Vagina (tissue), 2 donors: ENCODE results near the gene FOXN3. TPM values are rescaled to one million over a fixed set of nuclear protein-coding genes. Genes with fewer than 3 reads are reported as not detected.
"Not testable (repeated sequence)": the region's sequence is repeated elsewhere in the genome, so short reads cannot be mapped to it uniquely, and the experiment has no call there.

ENCODE experiments used
- DNase-seq, 2 donors: peaks; one replicate each; pipeline ENCODE4 v3.0.0-alpha.2; 2017; ENCODE audit errors: extremely low spot score in 2 of 2
- H3K27ac ChIP-seq: fragments of 200-600 bp; sonication (generic); one replicate; pipeline ENCODE4 v1.5.1; 2019
- H3K27me3 ChIP-seq: fragments of 200-600 bp; sonication (generic); one replicate; pipeline ENCODE4 v1.5.1; 2019
- H3K36me3 ChIP-seq, 2 donors: fragments of 200-600 bp; sonication (generic); one replicate each; pipeline ENCODE4 v1.5.1; 2017 to 2019
- H3K4me1 ChIP-seq: fragments of 200-600 bp; sonication (generic); one replicate; pipeline ENCODE4 v1.5.1; 2019
- H3K4me3 ChIP-seq, 2 donors: fragments of 200-600 bp; sonication (generic); 1 replicate in 1 of 2; 2 replicates in 1 of 2; pipeline ENCODE4 v1.5.1; 2016 to 2019
- H3K9me3 ChIP-seq: fragments of 200-600 bp; sonication (generic); one replicate; pipeline ENCODE4 v1.5.1; 2019
- POLR2A ChIP-seq, 2 donors: fragments of 450-650 bp; IDR thresholded peaks; one replicate each; pipeline ENCODE4 v1.6.1; 2017; ENCODE audit warnings: antibody characterized with exemption in 2 of 2, mild to moderate bottlenecking in 2 of 2, moderate library complexity in 2 of 2
- POLR2AphosphoS5 ChIP-seq, 2 donors: sonication (generic); formaldehyde crosslinking; IDR thresholded peaks; one replicate each; pipeline ENCODE4 v1.9.0; 2017; ENCODE audit warnings: antibody characterized with exemption in 2 of 2, mild to moderate bottlenecking in 2 of 2, low read depth in 1 of 2; ENCODE audit not compliant: insufficient read depth in 1 of 2
- intact Hi-C: fragments of 100-400 bp; cut with DNase I; formaldehyde crosslinking; loops from one replicate; pipeline ENCODE4 v1.15.1; 2023
- total RNA-seq: library from RNA; depleted of rRNA; stranded (reverse); fragments of >200 nt; gene quantifications from one replicate; pipeline ENCODE4 v1.2.3, GENCODE V29; 2016
- TF ChIP-seq, protein P1 (sequence below), 3 experiments: fragments of 450-650 bp in 2 of 3; fragments of 200-600 bp in 1 of 3; sonication (generic) in 1 of 3; IDR thresholded peaks; one replicate each; pipeline ENCODE4 v1.5.1; 2017 to 2019; ENCODE audit warnings: antibody characterized with exemption in 3 of 3, mild to moderate bottlenecking in 2 of 3, moderate library complexity in 2 of 3

Gene FOXN3
- total RNA-seq, 1 donor from 2014 or later = 111 TPM

DNA sequence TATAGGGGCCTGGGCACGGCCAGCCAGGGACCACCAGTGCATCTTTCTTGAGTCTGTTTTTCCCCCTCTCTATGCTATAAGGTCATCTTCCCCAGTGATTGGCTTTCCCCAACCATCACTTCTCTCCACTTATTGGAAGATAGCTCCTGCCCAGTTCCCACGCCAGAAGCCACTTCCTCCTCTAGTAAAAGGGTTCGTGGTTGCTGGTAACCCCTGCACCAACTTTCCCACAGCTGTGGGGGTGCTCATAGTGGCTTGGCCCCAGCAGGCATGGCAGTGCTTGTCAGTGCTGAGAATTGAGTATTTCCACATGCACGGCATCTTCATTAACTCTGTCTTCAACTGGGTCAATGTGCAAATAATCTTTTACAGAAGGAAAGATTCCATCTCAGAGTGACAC is 215.4 kb downstream of the FOXN3 start:
- DNase-seq = no peak
- Histone ChIP-seq H3K36me3 (no peaks in the 10 kb centered on the region), H3K4me1 (peaks cover 36% of the 10 kb centered on the region), H3K9me3 (no peaks in the 10 kb centered on the region), H3K27me3 (no peaks in the 10 kb centered on the region), H3K4me3 (no peak overlapping the region), H3K27ac (no peak overlapping the region)
- TF ChIP-seq, protein P1, sequence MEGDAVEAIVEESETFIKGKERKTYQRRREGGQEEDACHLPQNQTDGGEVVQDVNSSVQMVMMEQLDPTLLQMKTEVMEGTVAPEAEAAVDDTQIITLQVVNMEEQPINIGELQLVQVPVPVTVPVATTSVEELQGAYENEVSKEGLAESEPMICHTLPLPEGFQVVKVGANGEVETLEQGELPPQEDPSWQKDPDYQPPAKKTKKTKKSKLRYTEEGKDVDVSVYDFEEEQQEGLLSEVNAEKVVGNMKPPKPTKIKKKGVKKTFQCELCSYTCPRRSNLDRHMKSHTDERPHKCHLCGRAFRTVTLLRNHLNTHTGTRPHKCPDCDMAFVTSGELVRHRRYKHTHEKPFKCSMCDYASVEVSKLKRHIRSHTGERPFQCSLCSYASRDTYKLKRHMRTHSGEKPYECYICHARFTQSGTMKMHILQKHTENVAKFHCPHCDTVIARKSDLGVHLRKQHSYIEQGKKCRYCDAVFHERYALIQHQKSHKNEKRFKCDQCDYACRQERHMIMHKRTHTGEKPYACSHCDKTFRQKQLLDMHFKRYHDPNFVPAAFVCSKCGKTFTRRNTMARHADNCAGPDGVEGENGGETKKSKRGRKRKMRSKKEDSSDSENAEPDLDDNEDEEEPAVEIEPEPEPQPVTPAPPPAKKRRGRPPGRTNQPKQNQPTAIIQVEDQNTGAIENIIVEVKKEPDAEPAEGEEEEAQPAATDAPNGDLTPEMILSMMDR (IDR thresholded peaks at IDR 0.05) = no peak
- TF ChIP-seq POLR2A (IDR thresholded peaks at IDR 0.05) (no peak), POLR2AphosphoS5 (IDR thresholded peaks at IDR 0.05; ENCODE audit: insufficient read depth in 1 of 2, low read depth in 1 of 2) (no peak)
- intact Hi-C loops = no loop called here

DNA sequence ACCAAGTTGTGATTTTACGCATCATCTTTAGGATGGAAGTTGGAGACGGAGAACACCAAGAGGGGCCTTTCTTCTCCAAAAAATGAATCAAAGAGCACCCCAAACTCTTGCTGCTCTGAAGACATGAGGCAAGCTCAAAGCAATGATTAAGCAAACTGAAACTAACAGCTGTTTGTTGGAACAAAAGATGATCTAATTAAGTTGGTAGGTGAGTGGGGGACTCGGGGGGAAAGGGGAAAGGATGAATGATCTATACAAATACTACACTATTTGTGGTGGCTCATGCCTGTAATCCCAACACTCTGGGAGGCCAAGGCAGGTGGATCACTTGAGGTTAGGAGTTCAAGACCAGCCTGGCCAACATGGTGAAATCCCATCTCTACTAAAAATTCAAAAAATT is 217.7 kb downstream of the FOXN3 start:
- peaks cover 29% of the 10 kb centered on the region for H3K4me1 ChIP-seq
- H3K27me3 ChIP-seq, H3K36me3 ChIP-seq, H3K27ac ChIP-seq, H3K4me3 ChIP-seq, H3K9me3 ChIP-seq, intact Hi-C loops, DNase-seq: not testable (repeated sequence)

DNA sequence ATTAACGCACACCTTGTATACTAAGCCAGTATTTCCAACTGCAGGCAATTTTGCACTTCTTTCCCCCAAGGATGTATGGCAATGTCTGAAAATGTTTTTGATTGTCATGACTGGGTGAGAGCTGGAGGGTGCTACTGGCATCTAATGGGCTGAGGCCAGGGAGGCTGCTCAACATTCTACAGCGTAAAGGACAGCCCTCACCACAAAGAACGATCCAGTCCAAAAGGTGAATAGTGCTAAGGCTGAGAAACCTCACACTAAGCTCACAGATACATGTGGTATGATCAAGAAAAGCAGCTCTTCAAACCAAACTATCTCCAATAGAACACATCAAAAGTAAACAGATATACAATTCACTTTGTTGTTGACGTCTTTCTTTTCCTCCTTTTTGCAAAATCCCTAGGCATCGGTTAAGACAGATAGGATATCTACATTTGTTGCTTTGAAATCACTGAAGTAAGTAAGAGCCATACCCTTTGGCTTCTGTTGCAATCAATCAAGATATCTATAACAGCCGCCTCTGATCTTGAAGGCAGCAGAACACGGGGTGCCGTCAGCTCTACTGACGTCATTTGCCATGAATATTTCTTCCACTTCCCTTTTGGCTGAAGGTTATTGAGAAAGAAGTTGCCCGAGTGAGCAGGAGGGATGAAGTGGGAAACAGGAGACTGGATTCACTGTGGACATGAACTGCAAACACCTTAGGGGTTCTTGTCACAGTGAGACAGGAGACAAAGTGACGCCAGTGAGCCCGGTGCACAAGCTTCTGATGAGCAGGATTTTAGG is 218.3 kb downstream of the FOXN3 start:
- no peak for DNase-seq
- Histone ChIP-seq H3K4me3 (no peak overlapping the region), H3K36me3 (no peaks in the 10 kb centered on the region), H3K27ac (no peak overlapping the region), H3K4me1 (peaks cover 24% of the 10 kb centered on the region), H3K27me3 (no peaks in the 10 kb centered on the region), H3K9me3 (no peaks in the 10 kb centered on the region)
- TF ChIP-seq, protein P1 (IDR thresholded peaks at IDR 0.05) = no peak
- TF ChIP-seq POLR2A (IDR thresholded peaks at IDR 0.05) = no peak
- no peak for TF ChIP-seq POLR2AphosphoS5 (IDR thresholded peaks at IDR 0.05; ENCODE audit: insufficient read depth in 1 of 2, low read depth in 1 of 2)
- intact Hi-C loops = no loop called here

DNA sequence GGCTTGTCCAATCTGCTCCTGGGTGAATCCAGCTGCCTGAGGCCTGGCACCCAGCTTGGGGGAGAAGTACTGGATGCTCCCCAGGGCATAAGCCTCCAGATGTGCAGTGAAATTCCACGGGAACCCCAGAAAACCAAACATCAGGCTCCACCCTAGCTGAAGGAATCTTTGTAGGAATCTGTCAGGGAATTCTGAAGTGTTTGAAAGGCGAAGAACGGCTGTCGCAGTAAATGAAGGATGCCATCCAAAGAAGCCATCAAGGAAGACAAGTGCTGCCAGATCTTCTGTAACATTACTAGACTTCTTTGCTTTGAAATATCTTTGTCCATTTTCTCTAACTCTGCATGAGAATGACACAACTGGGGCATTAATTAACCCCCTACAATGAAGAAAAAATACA is 219.4 kb downstream of the FOXN3 start:
- no peak overlapping the region for H3K4me3 ChIP-seq
- peaks cover 13% of the 10 kb centered on the region for H3K4me1 ChIP-seq
- H3K27ac ChIP-seq = no peak overlapping the region
- no peak for DNase-seq
- TF ChIP-seq POLR2A (IDR thresholded peaks at IDR 0.05) (no peak), POLR2AphosphoS5 (IDR thresholded peaks at IDR 0.05; ENCODE audit: insufficient read depth in 1 of 2, low read depth in 1 of 2) (no peak)
- TF ChIP-seq, protein P1 (IDR thresholded peaks at IDR 0.05) = no peak
- H3K27me3 ChIP-seq = no peaks in the 10 kb centered on the region
- no peaks in the 10 kb centered on the region for H3K9me3 ChIP-seq
- H3K36me3 ChIP-seq = no peaks in the 10 kb centered on the region
- intact Hi-C loops = no loop called here

DNA sequence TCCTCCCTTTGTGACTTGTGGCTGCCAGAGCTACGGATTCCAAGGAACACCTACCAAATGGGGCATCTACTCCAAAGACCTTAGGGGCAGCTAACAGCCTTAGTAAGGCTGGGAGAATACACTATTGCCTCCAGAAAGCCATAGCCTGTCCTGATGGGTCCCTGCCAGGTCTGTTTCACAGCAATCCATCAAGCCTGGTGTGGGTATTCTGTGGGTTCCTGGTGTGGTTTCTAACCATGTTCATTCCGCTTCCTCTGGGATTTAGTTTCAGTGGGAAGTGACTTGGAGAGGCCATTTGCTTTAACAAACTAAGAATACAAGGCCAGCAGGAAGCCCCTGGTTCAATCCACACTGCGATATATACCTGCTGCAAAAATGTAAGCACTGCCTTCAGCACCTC is 220.5 kb downstream of the FOXN3 start:
- peaks cover 2% of the 10 kb centered on the region for H3K4me1 ChIP-seq
- no peaks in the 10 kb centered on the region for H3K9me3 ChIP-seq
- H3K4me3 ChIP-seq = no peak overlapping the region
- H3K27ac ChIP-seq = no peak overlapping the region
- intact Hi-C loops = no loop called here
- TF ChIP-seq POLR2A (IDR thresholded peaks at IDR 0.05) (no peak), POLR2AphosphoS5 (IDR thresholded peaks at IDR 0.05; ENCODE audit: insufficient read depth in 1 of 2, low read depth in 1 of 2) (no peak)
- TF ChIP-seq, protein P1 (IDR thresholded peaks at IDR 0.05) = no peak
- peak in 1 of 2 donors; percentile 34 for DNase-seq
- no peaks in the 10 kb centered on the region for H3K27me3 ChIP-seq
- no peaks in the 10 kb centered on the region for H3K36me3 ChIP-seq
